GM21390 (cell line): ENCODE measurements around the gene PNPO.
"Not testable (repeated sequence)": the region's sequence is repeated elsewhere in the genome, so short reads cannot be mapped to it uniquely, and the experiment has no call there.

Experiments
- ATAC-seq: cut with Tn5 transposase; IDR thresholded peaks from one replicate; pipeline ENCODE4 v1.9.1; 2021; ENCODE audit not compliant: unreplicated experiment

The PNPO gene

DNA sequence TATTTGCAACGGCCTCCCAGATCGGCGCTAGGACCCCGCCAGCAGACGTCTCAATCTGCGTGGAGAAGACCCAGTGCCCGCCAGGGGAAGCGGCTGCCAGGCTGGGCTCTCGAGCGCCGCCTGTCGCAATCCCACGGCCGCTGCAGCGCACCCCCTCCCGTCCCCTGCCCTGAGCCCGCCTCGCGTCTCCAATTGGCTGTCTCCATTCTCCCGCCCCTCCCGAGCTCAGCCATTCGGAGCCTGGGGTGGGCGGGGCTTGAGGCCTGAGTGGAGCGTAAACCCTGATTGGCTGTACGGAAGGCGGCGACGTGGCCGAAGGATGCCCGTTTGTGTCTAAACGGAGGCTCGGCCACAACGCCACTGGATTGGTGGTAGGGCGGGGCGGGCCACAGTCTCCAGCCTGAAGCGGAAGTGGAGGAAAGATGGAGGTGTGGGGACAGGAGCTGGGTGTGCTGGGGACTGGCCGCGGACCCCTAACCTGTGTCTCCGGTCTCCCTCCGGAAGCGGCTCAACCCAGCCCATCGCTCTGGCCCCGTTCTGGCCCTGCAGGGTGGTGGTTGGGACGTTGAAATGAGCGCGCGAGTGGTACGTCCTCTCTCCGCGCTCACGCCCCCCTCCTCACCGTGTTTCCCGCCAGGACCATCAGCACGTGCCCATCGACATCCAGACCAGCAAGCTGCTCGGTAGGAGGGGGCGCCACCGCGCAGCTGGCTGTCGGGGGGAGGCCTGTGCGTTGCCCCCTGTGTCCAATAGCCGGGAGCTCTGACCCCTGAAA lies 29.5 kb downstream of the PNPO start, which contains the start of gene CDK5RAP3:
Gene CDK5RAP3 (plus strand): TSS at position 389 of the 775 bp plus-strand sequence. CDS start 34 bp downstream, at position 423.
- ATAC-seq = peak; percentile 92

DNA sequence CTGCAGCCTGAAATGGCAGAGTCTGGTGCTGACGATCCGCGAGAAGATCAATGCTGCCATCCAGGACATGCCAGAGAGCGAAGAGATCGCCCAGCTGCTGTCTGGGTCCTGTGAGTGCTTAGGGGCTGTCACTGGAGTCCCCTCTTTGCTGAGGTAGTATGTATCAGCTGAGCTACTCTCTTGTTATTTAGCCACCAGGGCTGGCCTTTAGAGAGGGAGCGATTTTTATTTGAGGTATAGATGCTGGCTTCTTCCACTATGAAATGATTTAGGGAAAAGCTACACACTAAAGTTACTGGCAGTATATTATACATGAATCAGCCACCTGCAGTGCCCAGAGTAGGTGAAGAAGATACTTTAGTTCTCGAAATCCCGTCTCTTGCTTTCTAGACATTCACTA lies 32.2 kb downstream of the PNPO start:
- no peak for ATAC-seq

DNA sequence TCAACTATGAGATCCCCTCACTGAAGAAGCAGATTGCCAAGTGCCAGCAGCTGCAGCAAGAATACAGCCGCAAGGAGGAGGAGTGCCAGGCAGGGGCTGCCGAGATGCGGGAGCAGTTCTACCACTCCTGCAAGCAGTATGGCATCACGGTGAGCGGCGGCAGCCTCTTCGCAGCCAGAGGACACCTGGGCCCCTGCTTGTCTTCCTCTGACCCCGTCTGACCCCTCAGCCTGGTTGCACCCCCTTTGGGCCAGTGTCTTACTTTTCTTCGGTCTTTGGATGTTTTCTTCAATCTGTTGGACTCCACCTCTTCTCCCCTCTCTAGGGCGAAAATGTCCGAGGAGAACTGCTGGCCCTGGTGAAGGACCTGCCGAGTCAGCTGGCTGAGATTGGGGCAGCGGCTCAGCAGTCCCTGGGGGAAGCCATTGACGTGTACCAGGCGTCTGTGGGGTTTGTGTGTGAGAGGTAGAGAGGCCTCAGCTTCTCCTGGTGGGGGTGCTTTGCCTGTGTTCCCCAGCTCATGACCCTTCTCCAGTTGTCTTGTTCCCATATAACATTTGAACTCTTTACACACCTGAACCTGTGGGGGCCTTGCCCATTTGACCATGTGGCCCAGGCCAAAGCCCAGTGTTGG lies 33.9 kb downstream of the PNPO start:
- ATAC-seq = no peak

DNA sequence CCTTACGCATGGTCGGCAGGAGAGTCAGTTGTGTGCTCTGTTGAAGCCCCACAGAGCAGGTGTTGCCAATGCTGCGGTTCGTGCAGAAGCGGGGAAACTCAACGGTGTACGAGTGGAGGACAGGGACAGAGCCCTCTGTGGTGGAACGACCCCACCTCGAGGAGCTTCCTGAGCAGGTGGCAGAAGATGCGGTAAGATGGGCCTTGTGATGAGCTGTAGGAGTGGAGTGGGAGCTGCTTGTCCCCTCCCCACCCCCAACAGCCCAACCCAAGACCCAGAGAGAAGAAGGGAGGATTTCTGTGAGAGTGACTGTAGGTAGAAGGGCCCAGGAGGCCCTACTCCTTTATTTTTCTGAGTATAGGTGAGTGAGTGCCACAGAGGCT lies 34.4 kb downstream of the PNPO start:
- no peak for ATAC-seq

- ATAC-seq = no peak
Observed at GRCh38 chr17:47978324-47978723, 37.0 kb downstream of the PNPO start.

GRCh38 chr17:47980541-47980940 lies 39.2 kb downstream of the PNPO start:
- no peak for ATAC-seq

GRCh38 chr17:47981462-47981861 lies 40.1 kb downstream of the PNPO start:
- no peak for ATAC-seq

GRCh38 chr17:47982091-47982617 lies 40.8 kb downstream of the PNPO start:
- no peak for ATAC-seq

DNA sequence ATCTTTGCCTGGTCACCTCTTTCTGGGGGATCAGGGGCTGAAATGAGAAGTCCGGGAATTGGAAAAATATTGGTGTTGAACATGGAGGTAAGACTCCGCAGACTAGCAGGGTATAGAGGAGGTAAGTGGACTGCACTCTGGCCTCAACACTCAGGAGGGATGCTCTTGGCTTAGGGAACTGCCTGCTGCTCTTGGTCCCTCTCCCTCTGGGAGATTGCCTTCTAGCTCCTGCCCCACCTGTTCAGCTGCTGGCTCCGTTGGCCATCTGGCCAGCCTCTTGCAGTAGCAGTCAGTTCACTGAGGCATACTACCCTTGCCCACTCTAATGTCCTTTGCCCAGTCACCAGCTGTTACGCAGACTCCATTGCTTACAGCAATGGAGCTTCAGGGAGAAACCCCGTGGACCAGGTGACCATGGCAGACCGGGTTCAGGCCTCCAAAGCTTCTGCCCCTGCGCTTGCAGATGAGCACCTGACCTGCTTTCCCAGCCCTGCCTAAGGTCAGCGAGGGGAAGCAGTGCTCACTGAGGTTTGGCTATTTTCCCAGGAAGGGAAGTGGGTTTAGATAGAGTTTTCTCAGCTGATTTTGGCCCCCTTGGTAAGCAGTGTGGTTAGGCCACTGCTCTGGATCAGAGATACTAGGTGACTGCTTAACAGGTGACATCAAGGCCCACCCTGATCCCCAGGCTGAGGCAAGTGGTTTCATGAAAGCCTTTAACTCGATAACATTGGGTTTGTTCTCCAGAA lies 41.4 kb downstream of the PNPO start:
- ATAC-seq = no peak

DNA sequence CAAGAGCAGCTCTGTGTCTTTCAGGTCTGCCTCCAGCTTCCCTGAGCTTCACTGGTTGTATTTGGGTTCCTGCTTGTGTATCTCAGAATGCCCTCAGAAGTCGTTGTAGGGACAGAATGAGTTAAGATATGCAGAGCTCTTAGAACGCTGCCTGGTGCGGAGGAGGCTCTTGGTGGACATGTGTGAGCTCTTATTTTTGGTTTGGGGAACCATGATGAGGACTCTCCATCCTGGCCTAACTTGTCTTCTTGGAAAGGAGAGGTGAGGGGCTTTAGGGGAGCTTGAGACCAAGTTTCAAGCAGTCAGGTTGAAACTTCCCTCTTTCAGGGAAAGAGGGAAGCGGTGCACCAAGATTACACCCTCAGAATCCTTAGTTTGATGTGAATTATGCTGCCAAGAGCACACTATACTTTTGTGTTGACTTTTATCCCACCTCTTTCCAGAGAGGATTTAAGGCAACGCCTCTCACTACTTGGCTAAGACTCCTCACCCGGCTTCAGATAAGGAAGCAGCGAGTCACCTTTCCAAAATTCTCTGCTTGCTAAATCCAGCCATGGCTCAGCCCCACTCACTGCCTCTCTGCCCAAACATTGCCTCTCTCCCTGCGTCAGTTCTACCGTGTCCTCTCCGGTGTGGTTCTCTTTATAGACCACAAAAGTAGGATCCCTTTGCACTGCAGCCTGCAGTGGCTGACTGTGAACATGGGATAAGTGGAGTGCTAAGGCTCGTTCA lies 42.3 kb downstream of the PNPO start:
- no peak for ATAC-seq

- no peak for ATAC-seq
Observed at GRCh38 chr17:47986520-47986919, 45.1 kb downstream of the PNPO start.

- ATAC-seq = no peak
Observed at GRCh38 chr17:47987240-47987835, 46.0 kb downstream of the PNPO start.

DNA sequence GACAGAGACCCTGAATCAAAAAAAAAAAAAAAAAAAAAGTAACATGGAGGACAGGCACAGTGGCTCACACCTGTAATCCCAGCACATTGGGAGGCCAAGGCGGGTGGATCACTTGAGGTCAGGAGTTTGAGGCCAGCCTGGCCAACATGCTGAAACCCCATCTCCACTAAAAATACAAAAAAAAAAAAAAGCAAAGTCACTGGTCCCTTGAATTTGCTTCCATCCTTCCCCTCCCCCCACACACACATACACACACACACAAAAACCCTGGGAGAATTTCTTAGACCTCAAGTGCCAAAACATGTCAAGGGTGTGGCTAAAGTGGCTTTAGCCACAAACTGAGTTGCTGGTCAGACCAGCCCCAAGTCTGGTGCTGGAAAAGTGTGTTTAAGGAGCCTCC lies 47.1 kb downstream of the PNPO start:
- not testable (repeated sequence) for ATAC-seq

DNA sequence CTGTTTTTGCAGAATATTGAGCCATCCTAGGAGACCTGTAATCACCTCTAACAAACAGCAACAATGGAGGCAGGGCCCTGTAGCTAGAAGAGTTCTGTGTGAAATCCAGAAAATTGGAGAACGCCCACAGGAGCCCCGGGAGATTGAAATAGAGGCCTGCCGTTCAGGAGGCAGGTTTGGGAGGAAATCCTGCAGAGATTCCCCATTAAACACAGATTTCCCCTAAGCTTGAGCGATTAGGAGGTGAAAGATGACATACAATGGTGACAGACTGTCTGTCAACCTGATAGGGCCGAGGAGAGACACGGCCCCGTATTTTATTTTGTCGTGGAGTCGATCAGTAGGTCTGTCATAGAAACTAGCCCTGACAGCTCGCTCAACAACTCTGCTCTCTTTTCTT lies 47.8 kb downstream of the PNPO start:
- no peak for ATAC-seq

DNA sequence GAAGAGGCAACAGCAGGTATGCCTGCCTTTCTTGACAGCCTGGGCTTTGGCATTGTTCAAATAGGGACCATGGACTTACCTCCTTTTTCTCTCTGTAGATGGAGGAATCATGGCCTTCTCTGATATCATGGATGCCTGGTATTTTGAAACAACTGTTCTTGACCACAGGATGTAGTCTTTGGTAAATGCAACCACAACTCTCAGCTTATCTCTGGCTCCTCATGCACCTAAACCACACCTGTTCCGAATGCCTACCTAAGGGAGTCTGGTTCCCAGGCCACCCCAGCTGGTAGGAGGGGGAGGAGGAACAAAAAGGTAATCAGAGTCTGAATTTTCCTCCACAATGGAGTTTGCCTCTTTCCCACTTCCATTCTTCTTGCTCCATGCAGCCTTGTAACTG lies 48.3 kb downstream of the PNPO start:
- ATAC-seq = no peak

DNA sequence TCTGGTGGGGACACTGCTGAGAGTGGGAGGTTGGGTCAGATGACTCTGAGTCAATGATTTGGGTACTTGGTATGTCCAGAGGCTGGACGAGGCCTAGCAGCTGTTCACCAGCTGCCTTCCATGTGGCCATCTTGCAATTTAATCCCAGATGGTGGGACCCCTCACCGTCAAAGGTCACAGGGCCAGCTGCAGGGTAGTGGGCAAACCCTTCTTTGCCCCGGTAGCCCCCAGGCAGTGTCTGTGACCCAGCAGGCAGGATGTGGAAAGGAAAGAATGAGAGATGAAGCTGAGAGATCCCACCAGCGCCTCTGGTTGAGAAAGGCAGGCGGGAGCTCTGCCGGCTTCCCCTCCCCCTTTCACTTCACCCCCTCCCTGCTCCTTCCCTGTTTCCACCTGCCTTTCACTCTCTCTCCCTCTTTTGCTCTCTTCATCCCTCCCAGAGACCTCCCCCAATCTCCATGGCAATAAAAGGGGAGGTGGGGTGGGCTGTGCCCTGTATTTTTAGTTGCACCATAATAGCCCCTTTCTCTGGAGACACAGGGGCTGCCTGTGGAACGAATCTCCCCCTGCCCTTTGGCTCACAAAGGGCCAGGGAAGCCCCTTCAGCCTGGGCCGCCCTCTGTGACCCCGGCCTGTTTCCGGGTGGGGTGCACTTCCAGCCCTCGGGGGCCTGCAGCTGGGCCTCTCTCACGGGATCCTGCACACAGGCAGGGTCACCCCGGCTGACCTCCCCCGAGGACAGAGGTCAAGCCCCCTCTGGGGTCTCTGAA lies 49.8 kb downstream of the PNPO start:
- ATAC-seq = no peak

GRCh38 chr17:47992216-47992615 lies 50.8 kb downstream of the PNPO start:
- ATAC-seq = no peak

DNA sequence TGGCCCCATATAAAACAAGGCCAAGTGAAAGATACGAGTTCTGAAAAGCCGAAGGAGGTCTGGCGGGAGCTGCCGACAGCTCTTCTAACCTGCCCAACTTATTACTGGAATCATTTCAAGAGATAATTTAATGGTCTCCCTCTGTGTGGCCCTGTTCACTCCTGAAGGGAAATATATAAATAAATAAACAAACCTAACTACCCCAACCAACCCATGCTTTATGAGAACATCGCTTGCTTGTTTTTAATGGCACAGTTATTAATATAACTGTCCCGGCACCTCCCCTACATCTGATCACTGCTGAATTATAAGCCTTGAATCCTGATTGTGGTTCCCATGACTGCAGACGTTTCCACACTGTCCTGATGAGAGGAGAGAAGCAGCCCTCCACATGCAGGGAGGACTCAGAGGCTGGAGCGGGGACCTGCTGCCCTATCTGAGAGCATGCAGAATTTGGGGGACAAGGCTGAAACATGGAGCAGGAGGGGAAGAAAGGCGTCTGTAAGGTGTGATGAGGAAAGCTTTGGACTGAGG lies 51.7 kb downstream of the PNPO start:
- no peak for ATAC-seq

GRCh38 chr17:47993964-47994363 lies 52.6 kb downstream of the PNPO start:
- ATAC-seq = no peak

- ATAC-seq = no peak
Observed at GRCh38 chr17:47994724-47995123, 53.4 kb downstream of the PNPO start.
